ENCODE data around the gene CAMKMT.

CAMKMT gene

GRCh38 chr2:44789971-44790721 lies 428.4 kb downstream of the CAMKMT start:
- DNase-seq (ENCODE audit: extremely low read depth, low read depth) = no peak
- no peak overlapping the region for H3K4me3 ChIP-seq (replicated peaks; ENCODE audit: low read depth, low read length)
- TF ChIP-seq CTCF (IDR thresholded peaks at IDR 0.05; ENCODE audit: low read depth, low read length, missing control alignments) = no peak

GRCh38 chr2:44793322-44793870 lies 431.6 kb downstream of the CAMKMT start:
- no peak overlapping the region for H3K4me3 ChIP-seq (replicated peaks; ENCODE audit: low read depth, low read length)
- DNase-seq (ENCODE audit: extremely low read depth, low read depth) = no peak
- TF ChIP-seq CTCF (IDR thresholded peaks at IDR 0.05; ENCODE audit: low read depth, low read length, missing control alignments) = no peak

GRCh38 chr2:44796771-44797170 lies 435.0 kb downstream of the CAMKMT start:
- TF ChIP-seq CTCF (IDR thresholded peaks at IDR 0.05; ENCODE audit: low read depth, low read length, missing control alignments) = no peak
- no peak overlapping the region for H3K4me3 ChIP-seq (replicated peaks; ENCODE audit: low read depth, low read length)
- DNase-seq (ENCODE audit: extremely low read depth, low read depth) = no peak

GRCh38 chr2:44798139-44798659 lies 436.5 kb downstream of the CAMKMT start:
- no peak overlapping the region for H3K4me3 ChIP-seq (replicated peaks; ENCODE audit: low read depth, low read length)
- TF ChIP-seq CTCF (IDR thresholded peaks at IDR 0.05; ENCODE audit: low read depth, low read length, missing control alignments) = no peak
- DNase-seq (ENCODE audit: extremely low read depth, low read depth) = no peak

GRCh38 chr2:44799105-44799504 lies 437.4 kb downstream of the CAMKMT start:
- DNase-seq (ENCODE audit: extremely low read depth, low read depth) = no peak
- TF ChIP-seq CTCF (IDR thresholded peaks at IDR 0.05; ENCODE audit: low read depth, low read length, missing control alignments) = no peak
- no peak overlapping the region for H3K4me3 ChIP-seq (replicated peaks; ENCODE audit: low read depth, low read length)

GRCh38 chr2:44799754-44800153 lies 438.0 kb downstream of the CAMKMT start:
- no peak for TF ChIP-seq CTCF (IDR thresholded peaks at IDR 0.05; ENCODE audit: low read depth, low read length, missing control alignments)
- H3K4me3 ChIP-seq (replicated peaks; ENCODE audit: low read depth, low read length) = no peak overlapping the region

More at GRCh38 chr2:44799754-44800153, 438.0 kb downstream of the CAMKMT start:
- DNase-seq (ENCODE audit: extremely low read depth, low read depth) = no peak
